ENCODE results near the gene CCT8L2. TPM values are rescaled to one million over a fixed set of nuclear protein-coding genes. Genes with fewer than 3 reads are reported as not detected.
"Not testable (repeated sequence)": the region's sequence is repeated elsewhere in the genome, so short reads cannot be mapped to it uniquely, and the experiment has no call there.

The CCT8L2 gene
- total RNA-seq, 2 experiments from 2014 or later = not detected

DNA sequence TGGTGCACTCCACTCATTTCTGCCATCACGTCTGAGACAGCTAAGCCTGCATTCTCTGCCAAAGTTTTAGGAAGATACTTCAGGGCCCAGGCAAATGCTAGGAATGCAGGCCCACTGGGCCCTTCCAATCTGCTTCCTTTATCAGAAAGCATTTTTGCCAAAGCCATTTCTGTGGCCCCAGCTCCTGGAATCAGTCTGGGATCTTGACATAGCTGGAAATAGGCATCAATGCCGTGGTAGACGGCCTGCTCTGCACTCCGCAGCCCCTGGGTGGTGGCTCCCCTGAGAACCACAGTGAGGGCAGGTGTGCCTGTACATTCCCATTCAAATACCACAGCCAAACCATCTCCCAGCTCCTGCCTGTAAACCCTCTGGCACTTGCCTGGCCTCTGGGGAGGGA lies 1.5 kb downstream of the CCT8L2 start:
- CTCF ChIA-PET; DNase-seq; ATAC-seq; H3K36me3 Mint-ChIP-seq (ENCODE audit: low read depth); H3K4me1 Mint-ChIP-seq (ENCODE audit: low read depth); H3K9me3 Mint-ChIP-seq (ENCODE audit: insufficient read depth); H3K27me3 Mint-ChIP-seq (ENCODE audit: low read depth); POLR2A ChIA-PET; H3K27ac Mint-ChIP-seq; H3K4me3 Mint-ChIP-seq: not testable (repeated sequence)

GRCh38 chr22:16586991-16587390 lies 5.6 kb downstream of the CCT8L2 start:
- DNase-seq = no peak
- Mint-ChIP-seq H3K36me3 (ENCODE audit: low read depth) (no peaks in the 10 kb centered on the region), H3K9me3 (ENCODE audit: insufficient read depth) (no peaks in the 10 kb centered on the region), H3K27me3 (ENCODE audit: low read depth) (no peaks in the 10 kb centered on the region), H3K4me1 (ENCODE audit: low read depth) (no peaks in the 10 kb centered on the region), H3K27ac (no peak overlapping the region), H3K4me3 (no peak overlapping the region)
- ChIA-PET POLR2A (no interaction called here), CTCF (no interaction called here)
- no peak for ATAC-seq

GRCh38 chr22:16586170-16586569 lies 6.4 kb downstream of the CCT8L2 start:
- H3K36me3 Mint-ChIP-seq (ENCODE audit: low read depth) = no peaks in the 10 kb centered on the region
- H3K27me3 Mint-ChIP-seq (ENCODE audit: low read depth) = no peaks in the 10 kb centered on the region
- ATAC-seq = no peak
- H3K4me1 Mint-ChIP-seq (ENCODE audit: low read depth) = no peaks in the 10 kb centered on the region
- ChIA-PET POLR2A (no interaction called here), CTCF (no interaction called here)
- H3K9me3 Mint-ChIP-seq (ENCODE audit: insufficient read depth) = no peaks in the 10 kb centered on the region
- no peak overlapping the region for H3K27ac Mint-ChIP-seq
- H3K4me3 Mint-ChIP-seq = no peak overlapping the region
- no peak for DNase-seq

GRCh38 chr22:16580872-16581271 lies 11.7 kb downstream of the CCT8L2 start:
- H3K36me3 Mint-ChIP-seq (ENCODE audit: low read depth); ATAC-seq; H3K4me1 Mint-ChIP-seq (ENCODE audit: low read depth); H3K27ac Mint-ChIP-seq; H3K27me3 Mint-ChIP-seq (ENCODE audit: low read depth); POLR2A ChIA-PET; H3K4me3 Mint-ChIP-seq; H3K9me3 Mint-ChIP-seq (ENCODE audit: insufficient read depth); CTCF ChIA-PET; DNase-seq: not testable (repeated sequence)

- CTCF ChIA-PET; H3K36me3 Mint-ChIP-seq (ENCODE audit: low read depth); H3K4me3 Mint-ChIP-seq: not testable (repeated sequence)
Measured at GRCh38 chr22:16569240-16569834, 23.3 kb downstream of the CCT8L2 start.

DNA sequence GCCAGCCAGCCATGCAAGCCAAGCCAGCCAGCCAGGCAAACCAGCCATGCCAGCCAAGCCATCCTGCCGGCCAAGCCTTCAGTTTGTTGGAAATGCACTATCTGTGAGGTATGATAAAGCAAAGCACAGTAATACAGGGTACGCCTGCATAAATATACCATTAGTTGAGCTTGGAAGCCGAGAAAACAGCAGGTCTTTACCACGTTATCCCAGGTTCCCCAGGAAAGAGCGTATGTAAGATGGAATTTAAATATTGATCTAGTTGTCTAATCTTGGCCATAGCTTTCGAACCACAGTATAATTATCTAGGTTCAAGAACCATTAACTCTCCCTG lies 24.2 kb downstream of the CCT8L2 start:
- ChIA-PET POLR2A (no interaction called here), CTCF (no interaction called here)
- DNase-seq (no peak), ATAC-seq (no peak)
- no peaks in the 10 kb centered on the region for H3K4me1 Mint-ChIP-seq (ENCODE audit: low read depth)
- H3K9me3 Mint-ChIP-seq (ENCODE audit: insufficient read depth) = no peaks in the 10 kb centered on the region
- no peaks in the 10 kb centered on the region for H3K27me3 Mint-ChIP-seq (ENCODE audit: low read depth)
- H3K27ac Mint-ChIP-seq = no peak overlapping the region
- H3K4me3 Mint-ChIP-seq = no peak overlapping the region
- H3K36me3 Mint-ChIP-seq (ENCODE audit: low read depth) = no peaks in the 10 kb centered on the region

More at GRCh38 chr22:16569240-16569834, 23.3 kb downstream of the CCT8L2 start:
- DNase-seq; H3K27ac Mint-ChIP-seq; H3K9me3 Mint-ChIP-seq (ENCODE audit: insufficient read depth); H3K4me1 Mint-ChIP-seq (ENCODE audit: low read depth); POLR2A ChIA-PET; H3K27me3 Mint-ChIP-seq (ENCODE audit: low read depth); ATAC-seq: not testable (repeated sequence)

GRCh38 chr22:16567617-16568424 lies 24.8 kb downstream of the CCT8L2 start:
- DNase-seq; H3K9me3 Mint-ChIP-seq (ENCODE audit: insufficient read depth); CTCF ChIA-PET: not testable (repeated sequence)

GRCh38 chr22:16566421-16567151 lies 26.0 kb downstream of the CCT8L2 start:
- H3K4me3 Mint-ChIP-seq; POLR2A ChIA-PET; H3K4me1 Mint-ChIP-seq (ENCODE audit: low read depth); H3K27me3 Mint-ChIP-seq (ENCODE audit: low read depth); DNase-seq; ATAC-seq; H3K36me3 Mint-ChIP-seq (ENCODE audit: low read depth); H3K27ac Mint-ChIP-seq; CTCF ChIA-PET; H3K9me3 Mint-ChIP-seq (ENCODE audit: insufficient read depth): not testable (repeated sequence)

More at GRCh38 chr22:16567617-16568424, 24.8 kb downstream of the CCT8L2 start:
- H3K4me3 Mint-ChIP-seq; POLR2A ChIA-PET; H3K27ac Mint-ChIP-seq; H3K36me3 Mint-ChIP-seq (ENCODE audit: low read depth); H3K4me1 Mint-ChIP-seq (ENCODE audit: low read depth); ATAC-seq; H3K27me3 Mint-ChIP-seq (ENCODE audit: low read depth): not testable (repeated sequence)

- H3K4me1 Mint-ChIP-seq (ENCODE audit: low read depth); H3K4me3 Mint-ChIP-seq; CTCF ChIA-PET; DNase-seq; H3K27ac Mint-ChIP-seq; H3K36me3 Mint-ChIP-seq (ENCODE audit: low read depth); POLR2A ChIA-PET; H3K9me3 Mint-ChIP-seq (ENCODE audit: insufficient read depth); ATAC-seq; H3K27me3 Mint-ChIP-seq (ENCODE audit: low read depth): not testable (repeated sequence)
Measured at GRCh38 chr22:16565585-16566420, 26.8 kb downstream of the CCT8L2 start.

DNA sequence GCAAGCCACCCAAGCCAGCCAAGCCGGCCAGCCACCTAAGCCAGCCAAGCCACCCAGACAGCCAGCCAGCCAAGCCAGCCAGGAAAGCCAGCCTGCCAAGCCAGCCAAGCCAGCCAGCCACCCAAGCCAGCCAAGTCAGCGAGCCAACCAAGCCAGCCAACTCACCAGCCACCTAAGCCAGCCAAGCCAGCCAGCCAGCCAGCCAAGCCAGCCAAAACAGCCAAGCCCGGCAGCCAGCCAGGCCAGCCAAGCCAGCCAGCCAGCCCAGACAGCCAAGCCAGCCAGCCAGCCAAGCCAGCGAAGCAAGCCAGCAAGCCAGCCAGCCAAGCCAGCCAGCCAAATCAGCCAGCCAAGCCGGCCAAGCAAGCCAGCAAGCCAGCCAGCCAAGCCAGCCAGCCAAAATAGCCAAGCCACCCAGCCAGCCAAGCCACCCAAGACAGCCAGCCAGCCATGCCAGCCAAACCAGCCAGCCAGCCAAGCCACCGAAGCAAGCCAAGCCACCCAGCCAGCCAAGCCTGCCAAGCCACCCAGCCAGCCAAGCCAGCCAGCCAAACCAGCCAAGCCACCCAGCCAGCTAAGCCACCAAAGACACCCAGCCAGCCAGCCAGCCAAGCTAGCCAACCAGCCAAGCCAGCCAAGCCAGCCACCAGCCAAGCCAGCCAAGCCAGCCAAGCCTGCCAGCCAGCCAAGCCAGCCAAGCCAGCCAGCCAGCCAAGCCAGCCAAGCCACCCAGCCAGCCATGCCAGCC lies 27.6 kb downstream of the CCT8L2 start:
- H3K9me3 Mint-ChIP-seq (ENCODE audit: insufficient read depth); POLR2A ChIA-PET; H3K27me3 Mint-ChIP-seq (ENCODE audit: low read depth); H3K4me1 Mint-ChIP-seq (ENCODE audit: low read depth); ATAC-seq; H3K27ac Mint-ChIP-seq; H3K36me3 Mint-ChIP-seq (ENCODE audit: low read depth); H3K4me3 Mint-ChIP-seq; CTCF ChIA-PET; DNase-seq: not testable (repeated sequence)
